Measurements from ENCODE around the gene CAPSL. TPM values are rescaled to one million over a fixed set of nuclear protein-coding genes. Genes with fewer than 3 reads are reported as not detected.

Gene CAPSL
- not detected in 2 replicates for total RNA-seq

DNA sequence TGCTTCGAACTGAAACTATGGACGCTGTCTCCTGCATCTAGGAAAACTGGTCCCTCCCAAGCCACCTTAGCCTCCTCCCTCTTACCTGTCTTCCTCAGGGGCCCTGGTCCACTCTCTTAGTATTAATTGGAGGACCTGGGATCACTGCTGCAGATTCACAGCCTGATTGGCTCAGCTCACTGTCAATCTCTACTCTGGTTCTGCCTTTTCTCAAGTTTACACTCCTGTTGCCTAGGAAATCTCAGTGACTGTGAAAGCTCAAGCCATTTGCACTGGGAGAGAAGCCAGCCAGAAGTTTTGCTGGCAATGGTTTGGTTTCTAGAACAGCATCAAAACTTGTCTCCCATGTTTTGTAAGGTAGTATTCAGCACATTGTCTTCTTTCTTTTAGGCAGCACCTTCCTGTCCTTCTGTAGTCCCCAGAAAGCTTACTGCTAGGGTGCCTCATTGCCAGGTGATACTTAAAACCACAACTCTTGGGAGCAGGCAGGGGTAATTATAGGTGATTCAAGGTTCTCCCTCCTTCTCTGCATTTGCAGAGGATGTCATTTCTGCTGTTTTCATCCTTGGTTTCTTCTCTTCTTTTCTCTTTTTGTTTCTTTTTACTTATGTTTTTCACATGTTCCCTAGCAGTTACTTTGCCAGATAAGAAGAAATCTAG lies at the start of gene CAPSL:
TSS of gene CAPSL (minus strand) at position 55 of the 660 bp plus-strand sequence. CDS start 17,502 bp downstream, outside the sequence.

DNA sequence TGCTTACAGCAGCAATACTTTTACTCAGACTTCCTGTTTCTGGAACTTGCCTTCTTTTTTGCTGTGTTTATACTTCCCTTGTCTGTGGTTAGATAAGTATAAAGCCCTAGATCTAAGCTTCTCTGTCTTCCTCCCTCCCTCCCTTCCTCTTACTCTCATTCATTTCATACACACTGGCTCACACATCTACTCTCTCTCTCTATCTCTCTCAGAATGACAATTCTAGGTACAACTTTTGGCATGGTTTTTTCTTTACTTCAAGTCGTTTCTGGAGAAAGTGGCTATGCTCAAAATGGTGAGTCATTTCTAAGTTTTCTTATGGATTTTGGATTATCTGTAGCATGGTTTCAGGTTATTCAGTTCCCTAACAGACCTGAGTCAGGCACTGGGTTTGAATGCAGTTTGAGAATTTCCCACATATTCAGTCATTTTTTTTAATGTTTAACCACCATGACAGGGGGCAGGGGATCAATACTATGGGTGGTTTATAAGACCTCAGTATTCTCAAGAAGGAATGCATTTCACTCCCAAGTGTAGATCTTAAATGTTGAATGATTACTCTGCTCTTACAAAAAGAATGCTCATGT lies 81.6 kb downstream of the CAPSL start, which contains the start of gene IL7R:
TSS of gene IL7R (plus strand) at position 127 of the 587 bp plus-strand sequence. CDS start at position 214, 87 bp downstream.

Other genes starting within 250 kb of the CAPSL start
- 1.4 and 1.6 TPM in 2 replicates for gene IL7R, start 81.7 kb downstream of the CAPSL start, total RNA-seq
- not detected in 2 replicates for gene UGT3A1, start 52.8 kb upstream of the CAPSL start, total RNA-seq
- not detected in 2 replicates for gene UGT3A2, start 128.3 kb upstream of the CAPSL start, total RNA-seq
- 4.6 and 6.9 TPM in 2 replicates for gene LMBRD2, start 213.3 kb upstream of the CAPSL start, total RNA-seq
- gene SKP2, start 213.5 kb upstream of the CAPSL start, total RNA-seq, result 51.1 and 56.2 TPM in 2 replicates

Measured in airway epithelial cell (primary cell).